ENCODE data around the gene HELZ.

GRCh38 chr17:67143318-67143717, 101.7 kb downstream of the HELZ start:
- TF ChIP-seq CTCF (IDR thresholded peaks at IDR 0.05) (no peak), POLR2A (IDR thresholded peaks at IDR 0.05) (no peak)

Measured in ovary (tissue), 3 donors.